ENCODE results near the gene ST14. TPM values are rescaled to one million over a fixed set of nuclear protein-coding genes. Genes with fewer than 3 reads are reported as not detected.

ST14 gene
- total RNA-seq, 1 experiment from 2014 or later, result 1.8 TPM

GRCh38 chr11:130120045-130120444 is 39.5 kb upstream of the ST14 start:
- CTCF ChIA-PET, result no interaction called here
- peaks cover 28% of the 10 kb centered on the region for H3K36me3 ChIP-seq (ENCODE audit: control insufficient read depth, insufficient read depth, low read length)

GRCh38 chr11:130121445-130121978 is 38.1 kb upstream of the ST14 start:
- no peaks in the 10 kb centered on the region for H3K27me3 ChIP-seq (ENCODE audit: control insufficient read depth, insufficient read depth, low read length)
- in situ Hi-C loops (cut with HindIII; ENCODE audit: low pct_unique_long_range_greater_than_20kb, low sequenced_read_pairs) (no loop called here), intact Hi-C loops (cut with micrococcal nuclease; ENCODE audit: unreplicated experiment) (no loop called here)
- POLR2A ChIA-PET, result no interaction called here
- no peak overlapping the region for H3K27ac ChIP-seq (ENCODE audit: low read length)
- peaks cover 3% of the 10 kb centered on the region; the same call in 1 of the 2 replicates for H3K4me1 ChIP-seq (ENCODE audit: control insufficient read depth, insufficient read depth, low read length)
- peaks cover 23% of the 10 kb centered on the region for H3K36me3 ChIP-seq (ENCODE audit: control insufficient read depth, insufficient read depth, low read length)
- no peak overlapping the region for H3K4me3 ChIP-seq (ENCODE audit: low read depth in 2 of 2, low read length in 2 of 2)
- ATAC-seq, result no peak
- TF ChIP-seq SIN3A (IDR thresholded peaks at IDR 0.05; ENCODE audit: borderline replicate concordance, insufficient read depth, low read depth, low read length) (no peak), TCF7L2 (IDR thresholded peaks at IDR 0.05; ENCODE audit: low read depth, low read length) (no peak), CTCF (IDR thresholded peaks at IDR 0.05) (no peak), REST (IDR thresholded peaks at IDR 0.05; ENCODE audit: insufficient read depth in 1 of 2, low read depth in 2 of 2, low read length in 1 of 2) (no peak), POLR2AphosphoS5 (IDR thresholded peaks at IDR 0.05; ENCODE audit: low read depth, low read length) (no peak)
- no peaks in the 10 kb centered on the region for H3K9me3 ChIP-seq (ENCODE audit: control insufficient read depth, insufficient read depth, low read depth, low read length)
- CTCF ChIA-PET, result no interaction called here
- TSS peak; percentile 14 for BruUV-seq (replicated peaks)
- DNase-seq (ENCODE audit: low read depth, low spot score), result no peak

More at GRCh38 chr11:130120045-130120444, 39.5 kb upstream of the ST14 start:
- no TSS peak for BruUV-seq (replicated peaks)
- Histone ChIP-seq H3K27ac (ENCODE audit: low read length) (no peak overlapping the region), H3K9me3 (ENCODE audit: control insufficient read depth, insufficient read depth, low read depth, low read length) (no peaks in the 10 kb centered on the region), H3K4me3 (ENCODE audit: low read depth in 2 of 2, low read length in 2 of 2) (no peak overlapping the region), H3K27me3 (ENCODE audit: control insufficient read depth, insufficient read depth, low read length) (no peaks in the 10 kb centered on the region), H3K4me1 (ENCODE audit: control insufficient read depth, insufficient read depth, low read length) (peaks cover 9% of the 10 kb centered on the region)
- POLR2A ChIA-PET, result no interaction called here
- intact Hi-C loops (cut with micrococcal nuclease; ENCODE audit: unreplicated experiment) (no loop called here), in situ Hi-C loops (cut with HindIII; ENCODE audit: low pct_unique_long_range_greater_than_20kb, low sequenced_read_pairs) (no loop called here)
- ATAC-seq, result no peak
- no peak for DNase-seq (ENCODE audit: low read depth, low spot score)
- TF ChIP-seq REST (IDR thresholded peaks at IDR 0.05; ENCODE audit: insufficient read depth in 1 of 2, low read depth in 2 of 2, low read length in 1 of 2) (no peak), SIN3A (IDR thresholded peaks at IDR 0.05; ENCODE audit: borderline replicate concordance, insufficient read depth, low read depth, low read length) (no peak), CTCF (IDR thresholded peaks at IDR 0.05) (no peak), POLR2AphosphoS5 (IDR thresholded peaks at IDR 0.05; ENCODE audit: low read depth, low read length) (no peak), TCF7L2 (IDR thresholded peaks at IDR 0.05; ENCODE audit: low read depth, low read length) (no peak)
